Fibroblast of lung (primary cell): ENCODE results near the gene ZFR2. TPM values are rescaled to one million over a fixed set of nuclear protein-coding genes. Genes with fewer than 3 reads are reported as not detected.
A peak's percentile ranks its signal among the peaks of the same experiment; 100 is the strongest.

Experiments used
- DNase-seq, 2 donors: peaks; one replicate each; pipeline versions ENCODE4 v3.0.0 to v3.0.0-alpha.2; 2010; ENCODE audit warnings: low read depth in 2 of 2
- H2AFZ ChIP-seq: 2 replicates; pipeline ENCODE4 v1.5.1; 2012; ENCODE audit warnings: low read length, control low read depth, inconsistent platforms
- H3K27ac ChIP-seq: 2 replicates; pipeline ENCODE4 v1.5.1; 2011; ENCODE audit warnings: low read length, control low read depth; ENCODE audit not compliant: insufficient read depth
- H3K27me3 ChIP-seq: 2 replicates; pipeline ENCODE4 v1.5.1; 2011; ENCODE audit warnings: mild to moderate bottlenecking, low read length; ENCODE audit not compliant: control insufficient read depth, insufficient read depth
- H3K36me3 ChIP-seq: 2 replicates; pipeline ENCODE4 v1.5.1; 2011; ENCODE audit warnings: low read length; ENCODE audit not compliant: control insufficient read depth, insufficient read depth
- H3K4me1 ChIP-seq: 2 replicates; pipeline ENCODE4 v1.5.1; 2011; ENCODE audit warnings: low read length; ENCODE audit not compliant: control insufficient read depth, insufficient read depth; ENCODE audit errors: extremely low read depth
- H3K4me2 ChIP-seq: 2 replicates; pipeline ENCODE4 v1.5.1; 2011; ENCODE audit warnings: low read length, control low read depth; ENCODE audit not compliant: insufficient read depth; ENCODE audit errors: extremely low read depth
- H3K4me3 ChIP-seq, 4 experiments: fragments of 200-600 bp in 1 of 4; sonication (generic) in 1 of 4; replicated peaks in 1 of 4; 2 replicates each; pipeline ENCODE4 v1.5.1; 2011 to 2016; ENCODE audit warnings: low read length in 4 of 4, low read depth in 3 of 4, mild to moderate bottlenecking in 3 of 4, control low read depth in 2 of 4, inconsistent platforms in 1 of 4, mixed read lengths in 1 of 4; ENCODE audit not compliant: insufficient read depth in 1 of 4; ENCODE audit errors: control extremely low read depth in 1 of 4
- H3K79me2 ChIP-seq: 2 replicates; pipeline ENCODE4 v1.5.1; 2012; ENCODE audit warnings: mild to moderate bottlenecking, low read length, inconsistent platforms; ENCODE audit not compliant: control insufficient read depth, insufficient read depth
- H3K9ac ChIP-seq: 2 replicates; pipeline ENCODE4 v1.5.1; 2011; ENCODE audit warnings: mild to moderate bottlenecking, low read length, control low read depth; ENCODE audit not compliant: insufficient read depth
- H3K9me3 ChIP-seq: 2 replicates; pipeline ENCODE4 v1.5.1; 2012; ENCODE audit warnings: low read depth, low read length; ENCODE audit not compliant: control insufficient read depth, insufficient read depth
- H4K20me1 ChIP-seq: 2 replicates; pipeline ENCODE4 v1.5.1; 2011; ENCODE audit warnings: low read length; ENCODE audit not compliant: control insufficient read depth, insufficient read depth; ENCODE audit errors: extremely low read depth
- CTCF ChIP-seq, 2 donors: IDR thresholded peaks in 1 of 2; conservative IDR thresholded peaks in 1 of 2; 1 replicate in 1 of 2; 2 replicates in 1 of 2; pipeline ENCODE4 v1.5.1; 2011 to 2012; ENCODE audit warnings: low read length in 2 of 2, control low read depth in 1 of 2, inconsistent platforms in 1 of 2, low read depth in 1 of 2, mild to moderate bottlenecking in 1 of 2
- EZH2 ChIP-seq: IDR thresholded peaks from 2 replicates; pipeline ENCODE4 v1.5.1; 2012; ENCODE audit warnings: low read length, control low read depth, mild to moderate bottlenecking; ENCODE audit errors: missing control alignments
- polyA plus RNA-seq, 2 donors: library from polyadenylated mRNA; depleted of rRNA in 1 of 2; stranded (reverse) in 1 of 2; unstranded in 1 of 2; fragments of >200 nt; gene quantifications; 2 replicates each; pipeline ENCODE4 v1.2.1, GENCODE V29; 2011 to 2012; ENCODE audit warnings: missing spikeins in 1 of 2
- total RNA-seq: library from RNA; depleted of rRNA; stranded (reverse); fragments of >200 nt; gene quantifications from 2 replicates; pipeline ENCODE4 v1.2.1, GENCODE V29; 2014

ZFR2 gene
- total and polyA plus RNA-seq, 2 donors (not counting 1 experiment from before 2014, with no cell fraction given) = not detected

DNA sequence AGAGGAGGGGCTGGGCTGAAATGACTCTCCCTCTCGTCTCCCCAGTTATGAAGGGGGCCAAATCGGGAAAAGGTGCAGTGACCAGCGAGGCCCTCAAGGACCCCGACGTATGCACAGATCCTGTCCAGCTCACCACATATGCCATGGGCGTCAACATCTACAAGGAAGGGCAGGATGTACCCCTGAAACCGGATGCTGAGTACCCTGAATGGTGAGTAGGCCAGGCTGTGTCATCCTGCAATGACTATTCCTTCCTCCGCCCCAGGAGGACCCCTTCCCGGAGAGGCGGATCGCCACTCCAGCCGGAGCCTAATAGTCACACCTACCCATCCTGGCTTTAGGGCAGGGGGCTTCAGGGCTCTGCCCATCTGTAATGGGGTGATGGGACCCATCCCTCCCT, 103.7 kb downstream of the ZFR2 start:
- no peaks in the 10 kb centered on the region for H4K20me1 ChIP-seq
- H3K4me2 ChIP-seq = no peak overlapping the region

DNA sequence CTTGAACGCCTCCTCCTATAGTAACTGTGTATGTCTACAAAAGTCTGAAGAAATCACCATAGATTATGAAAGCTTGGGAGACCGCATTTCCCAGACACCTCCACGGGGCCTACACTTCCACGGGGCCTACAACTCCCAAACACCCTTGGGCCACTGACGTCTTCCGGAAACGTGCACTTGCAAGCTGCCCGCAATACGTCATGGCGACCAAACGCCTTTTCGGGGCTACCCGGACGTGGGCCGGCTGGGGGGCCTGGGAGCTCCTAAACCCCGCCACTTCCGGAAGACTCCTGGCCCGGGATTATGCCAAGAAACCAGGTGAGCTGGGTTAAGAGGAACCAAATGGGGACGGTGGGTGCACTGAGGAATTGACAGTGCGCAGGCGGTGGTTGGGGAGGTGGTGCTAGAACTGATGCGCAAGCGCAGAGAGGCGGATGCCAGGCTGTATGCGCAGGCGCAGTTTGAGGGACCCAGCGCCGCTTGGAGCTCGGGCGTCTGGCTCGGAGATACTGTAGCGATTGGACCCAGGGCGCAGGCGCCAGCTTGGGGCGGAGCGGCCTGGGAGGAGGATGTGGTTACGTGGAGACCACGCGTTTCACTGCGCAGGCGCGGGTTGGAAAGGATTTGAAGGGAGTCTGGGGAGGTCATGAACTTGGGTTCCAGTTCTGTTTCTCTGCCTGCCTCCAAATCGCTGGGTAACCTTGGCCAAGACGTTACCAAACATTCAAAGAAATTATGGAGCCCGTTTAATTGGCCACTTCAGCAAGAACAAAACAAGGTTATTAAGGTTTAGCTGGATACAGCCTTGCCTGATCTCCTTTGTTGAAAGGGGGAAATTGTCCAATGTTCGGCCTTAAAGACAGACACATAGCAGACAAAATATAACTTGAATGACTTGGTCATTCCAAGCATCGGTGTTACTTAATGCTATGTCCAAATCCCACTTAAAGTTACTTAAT, 106.1 kb downstream of the ZFR2 start, which contains the start of gene MRPL54:
MRPL54 (plus strand) TSS at position 182 of the 959 bp plus-strand sequence; CDS start at position 201, 19 bp downstream.
- peak within 1 kb of the TSS; percentile 97 for H3K27ac ChIP-seq

More for the DNA sequence above, 103.7 kb downstream of the ZFR2 start:
- H3K9ac ChIP-seq = no peak overlapping the region
- no peak overlapping the region for H2AFZ ChIP-seq
- H3K4me3 ChIP-seq = no peak overlapping the region
- TF ChIP-seq CTCF (conservative IDR thresholded peaks at IDR 0.05 in 1 of 2, IDR thresholded peaks at IDR 0.05 in 1 of 2; ENCODE audit: low read depth in 1 of 2, low read length in 2 of 2) = no peak
- TF ChIP-seq EZH2 = no peak
- H3K36me3 ChIP-seq = peaks cover 3% of the 10 kb centered on the region
- H3K27ac ChIP-seq = no peak overlapping the region
- peaks cover 2% of the 10 kb centered on the region for H3K4me1 ChIP-seq
- H3K79me2 ChIP-seq = peaks cover 9% of the 10 kb centered on the region
- H3K9me3 ChIP-seq = no peaks in the 10 kb centered on the region
- H3K27me3 ChIP-seq = no peaks in the 10 kb centered on the region
- no peak for DNase-seq

More for the DNA sequence above, 106.1 kb downstream of the ZFR2 start, which contains the start of gene MRPL54:
- Histone ChIP-seq H3K4me1 (peaks cover 2% of the 10 kb centered on the region), H3K36me3 (peaks cover 3% of the 10 kb centered on the region), H2AFZ (peak within 1 kb of the TSS; percentile 65), H4K20me1 (no peaks in the 10 kb centered on the region), H3K4me2 (peak within 1 kb of the TSS; percentile 89), H3K79me2 (peaks cover 9% of the 10 kb centered on the region), H3K9me3 (no peaks in the 10 kb centered on the region), H3K4me3 (peak within 1 kb of the TSS; percentile 88 to 99 (median 96)), H3K9ac (peak within 1 kb of the TSS; percentile 88), H3K27me3 (no peaks in the 10 kb centered on the region)
- peak; percentile 99 for DNase-seq
- TF ChIP-seq CTCF (conservative IDR thresholded peaks at IDR 0.05 in 1 of 2, IDR thresholded peaks at IDR 0.05 in 1 of 2; ENCODE audit: low read depth in 1 of 2, low read length in 2 of 2) = no peak
- no peak for TF ChIP-seq EZH2
